Calu3 (cell line): ENCODE data around the gene MRPS5. TPM values are rescaled to one million over a fixed set of nuclear protein-coding genes. Genes with fewer than 3 reads are reported as not detected.

ENCODE experiments used
- BruUV-seq: library from RNA; stranded (reverse); fragments of 400-500 nt; replicated peaks from 2 replicates; lab custom pipeline; 2021; lab: Mats Ljungman, UMichigan
- CTCF ChIA-PET: fragments of 300-600 bp; sonication (Branson Sonifier 250); formaldehyde crosslinking; loops from one replicate; lab custom pipeline; 2022; ENCODE audit warnings: antibody characterized with exemption; lab: Charles Lee
- DNase-seq: peaks from one replicate; pipeline ENCODE4 v3.0.0; 2022
- H3K27ac Mint-ChIP-seq: one replicate; pipeline ENCODE4 v1.8.0; 2022; ENCODE audit warnings: mixed read lengths; ENCODE audit not compliant: unreplicated experiment
- H3K27me3 Mint-ChIP-seq: one replicate; pipeline ENCODE4 v1.8.0; 2022; ENCODE audit warnings: mixed read lengths; ENCODE audit not compliant: unreplicated experiment
- H3K36me3 Mint-ChIP-seq: one replicate; pipeline ENCODE4 v1.8.0; 2022; ENCODE audit warnings: mild to moderate bottlenecking, moderate library complexity, mixed read lengths; ENCODE audit not compliant: insufficient read depth, unreplicated experiment
- H3K4me1 Mint-ChIP-seq: one replicate; pipeline ENCODE4 v1.8.0; 2022; ENCODE audit warnings: mild to moderate bottlenecking, low read depth, mixed read lengths; ENCODE audit not compliant: unreplicated experiment
- H3K4me3 Mint-ChIP-seq: one replicate; pipeline ENCODE4 v1.8.0; 2022; ENCODE audit warnings: mild to moderate bottlenecking, low read depth, moderate library complexity, mixed read lengths; ENCODE audit not compliant: unreplicated experiment
- H3K9me3 Mint-ChIP-seq: one replicate; pipeline ENCODE4 v1.8.0; 2022; ENCODE audit warnings: low read depth, mixed read lengths; ENCODE audit not compliant: unreplicated experiment
- CTCF ChIP-seq: fragments of 200-600 bp; IDR thresholded peaks from one replicate; pipeline ENCODE4 v1.8.0; 2022; ENCODE audit warnings: antibody characterized with exemption; ENCODE audit not compliant: unreplicated experiment
- intact Hi-C: fragments of 100-400 bp; cut with micrococcal nuclease; formaldehyde crosslinking; loops from one replicate; pipeline ENCODE4 v1.10.0; 2022; ENCODE audit not compliant: unreplicated experiment
- total RNA-seq: library from RNA; stranded (reverse); gene quantifications from 2 replicates; pipeline ENCODE4 v1.2.3, GENCODE V29; 2022

Gene MRPS5
- total RNA-seq, 1 experiment from 2014 or later, result 71.5 TPM

- peaks cover 21% of the 10 kb centered on the region for H3K27me3 Mint-ChIP-seq
- H3K4me1 Mint-ChIP-seq, result peaks cover 15% of the 10 kb centered on the region
- TF ChIP-seq CTCF, result no peak
- no peak overlapping the region for H3K4me3 Mint-ChIP-seq
- no peaks in the 10 kb centered on the region for H3K9me3 Mint-ChIP-seq
- H3K36me3 Mint-ChIP-seq, result no peaks in the 10 kb centered on the region
- DNase-seq, result no peak
- no peak overlapping the region for H3K27ac Mint-ChIP-seq
- BruUV-seq, result no TSS peak
- intact Hi-C loops, result no loop called here
- CTCF ChIA-PET, result no interaction called here
Measured at GRCh38 chr2:95060446-95061118, 61.0 kb downstream of the MRPS5 start.

- DNase-seq, result peak; percentile 29
- Mint-ChIP-seq H3K4me3 (no peak overlapping the region), H3K9me3 (no peaks in the 10 kb centered on the region), H3K27me3 (peaks cover 27% of the 10 kb centered on the region), H3K4me1 (peaks cover 15% of the 10 kb centered on the region), H3K36me3 (no peaks in the 10 kb centered on the region), H3K27ac (no peak overlapping the region)
- CTCF ChIA-PET, result no interaction called here
- no peak for TF ChIP-seq CTCF
- no TSS peak for BruUV-seq
- intact Hi-C loops, result loop anchor here (5.0 kb wide), 1 partner anchor 38 kb away; no protein-coding TSS in a partner anchor
Measured at GRCh38 chr2:95059656-95060370, 61.8 kb downstream of the MRPS5 start.

- peaks cover 15% of the 10 kb centered on the region for H3K4me1 Mint-ChIP-seq
- TF ChIP-seq CTCF, result no peak
- H3K27me3 Mint-ChIP-seq, result peaks cover 34% of the 10 kb centered on the region
- no peaks in the 10 kb centered on the region for H3K9me3 Mint-ChIP-seq
- DNase-seq, result no peak
- H3K27ac Mint-ChIP-seq, result peak overlapping the region; percentile 8
- CTCF ChIA-PET, result no interaction called here
- no peaks in the 10 kb centered on the region for H3K36me3 Mint-ChIP-seq
- no peak overlapping the region for H3K4me3 Mint-ChIP-seq
- intact Hi-C loops, result loop anchor here (5.0 kb wide), 1 partner anchor 37 kb away; no protein-coding TSS in a partner anchor
- no TSS peak for BruUV-seq
Measured at GRCh38 chr2:95058989-95059641, 62.5 kb downstream of the MRPS5 start.

GRCh38 chr2:95058466-95058988 is 63.1 kb downstream of the MRPS5 start:
- no peaks in the 10 kb centered on the region for H3K9me3 Mint-ChIP-seq
- H3K4me3 Mint-ChIP-seq, result no peak overlapping the region
- peaks cover 40% of the 10 kb centered on the region for H3K27me3 Mint-ChIP-seq
- CTCF ChIA-PET, result no interaction called here
- intact Hi-C loops, result loop anchor here (5.0 kb wide), 1 partner anchor 36 kb away; no protein-coding TSS in a partner anchor
- DNase-seq, result no peak
- no TSS peak for BruUV-seq
- H3K4me1 Mint-ChIP-seq, result peaks cover 15% of the 10 kb centered on the region
- no peaks in the 10 kb centered on the region for H3K36me3 Mint-ChIP-seq
- peak overlapping the region; percentile 8 for H3K27ac Mint-ChIP-seq
- no peak for TF ChIP-seq CTCF
